ENCODE measurements around the gene RTP5.

- TF ChIP-seq EP300 (IDR thresholded peaks at IDR 0.05): no peak
- TF ChIP-seq POLR2AphosphoS5 (IDR thresholded peaks at IDR 0.05): no peak
- no peak for TF ChIP-seq CTCF (IDR thresholded peaks at IDR 0.05)
- TF ChIP-seq POLR2A (IDR thresholded peaks at IDR 0.05): no peak
Observed at GRCh38 chr2:241857572-241858121, 11.9 kb upstream of the RTP5 start.
